ENCODE measurements around the gene TYW5.

TYW5 gene

GRCh38 chr2:199955007-199955338 lies 318 bp downstream of the TYW5 start:
- peak overlapping the region; percentile 96 for H3K27ac ChIP-seq
- TF ChIP-seq CTCF (conservative IDR thresholded peaks at IDR 0.05), result no peak

GRCh38 chr2:199951023-199951422 lies 4.3 kb downstream of the TYW5 start:
- H3K27ac ChIP-seq, result no peak overlapping the region
- no peak for TF ChIP-seq CTCF (conservative IDR thresholded peaks at IDR 0.05)

GRCh38 chr2:199950396-199950795 lies 4.9 kb downstream of the TYW5 start:
- H3K27ac ChIP-seq, result no peak overlapping the region
- no peak for TF ChIP-seq CTCF (conservative IDR thresholded peaks at IDR 0.05)

- no peak overlapping the region for H3K27ac ChIP-seq
- no peak for TF ChIP-seq CTCF (conservative IDR thresholded peaks at IDR 0.05)
These were observed 8.5 kb downstream of the TYW5 start for GRCh38 chr2:199946836-199947235.

- H3K27ac ChIP-seq, result no peak overlapping the region
- TF ChIP-seq CTCF (conservative IDR thresholded peaks at IDR 0.05), result no peak
These were observed 9.1 kb downstream of the TYW5 start for GRCh38 chr2:199946196-199946595.

GRCh38 chr2:199943373-199943772 lies 11.9 kb downstream of the TYW5 start:
- H3K27ac ChIP-seq, result no peak overlapping the region
- TF ChIP-seq CTCF (conservative IDR thresholded peaks at IDR 0.05), result no peak

GRCh38 chr2:199940373-199940772 lies 14.9 kb downstream of the TYW5 start:
- TF ChIP-seq CTCF (conservative IDR thresholded peaks at IDR 0.05), result peak; percentile 66
- no peak overlapping the region for H3K27ac ChIP-seq

GRCh38 chr2:199936554-199936953 lies 18.7 kb downstream of the TYW5 start:
- no peak for TF ChIP-seq CTCF (conservative IDR thresholded peaks at IDR 0.05)
- H3K27ac ChIP-seq, result no peak overlapping the region
